ENCODE data around the gene TTC19. TPM values are rescaled to one million over a fixed set of nuclear protein-coding genes. Genes with fewer than 3 reads are reported as not detected.

Gene TTC19
- polyA plus RNA-seq, 2 donors, result 10.3 to 13.9 TPM

GRCh38 chr17:15998031-15998562 is 1.5 kb upstream of the TTC19 start:
- no peak overlapping the region for H3K4me3 ChIP-seq (ENCODE audit: low read depth in 1 of 2, low read length in 2 of 2)
- no peaks in the 10 kb centered on the region for H3K9me3 ChIP-seq (ENCODE audit: control insufficient read depth in 2 of 2, insufficient read depth in 1 of 2, low read depth in 1 of 2, low read length in 1 of 2)
- H3K27ac ChIP-seq (ENCODE audit: low read depth in 2 of 2, low read length in 1 of 2), result no peak overlapping the region
- H3K36me3 ChIP-seq (ENCODE audit: control insufficient read depth in 2 of 2, insufficient read depth in 2 of 2, low read length in 1 of 2), result no peaks in the 10 kb centered on the region
- H3K4me1 ChIP-seq (ENCODE audit: control insufficient read depth in 2 of 2, insufficient read depth in 2 of 2, low read length in 1 of 2), result no peaks in the 10 kb centered on the region
- WGBS, 2 donors, result 66 to 74% methylated on average over 4 of the region's 4 CpGs
- H3K27me3 ChIP-seq (ENCODE audit: control insufficient read depth in 1 of 2, insufficient read depth in 2 of 2, low read length in 2 of 2), result no peaks in the 10 kb centered on the region

GRCh38 chr17:15999974-16000827 is 577 bp downstream of the TTC19 start:
- WGBS, 2 donors, result 1% methylated on average over 44 to 64 of the region's 64 CpGs
- Histone ChIP-seq H3K36me3 (ENCODE audit: control insufficient read depth in 2 of 2, insufficient read depth in 2 of 2, low read length in 1 of 2) (peaks cover 5% of the 10 kb centered on the region in 2 donors), H3K27me3 (ENCODE audit: control insufficient read depth in 1 of 2, insufficient read depth in 2 of 2, low read length in 2 of 2) (no peaks in the 10 kb centered on the region), H3K4me1 (ENCODE audit: control insufficient read depth in 2 of 2, insufficient read depth in 2 of 2, low read length in 1 of 2) (no peaks in the 10 kb centered on the region), H3K4me3 (ENCODE audit: low read depth in 1 of 2, low read length in 2 of 2) (peak overlapping the region; percentile 53 to 87), H3K27ac (ENCODE audit: low read depth in 2 of 2, low read length in 1 of 2) (peak overlapping the region; percentile 97 to 98), H3K9me3 (ENCODE audit: control insufficient read depth in 2 of 2, insufficient read depth in 1 of 2, low read depth in 1 of 2, low read length in 1 of 2) (no peaks in the 10 kb centered on the region)

- H3K36me3 ChIP-seq (ENCODE audit: control insufficient read depth in 2 of 2, insufficient read depth in 2 of 2, low read length in 1 of 2), result peaks cover 5 to 9% of the 10 kb centered on the region in 2 donors
- H3K4me1 ChIP-seq (ENCODE audit: control insufficient read depth in 2 of 2, insufficient read depth in 2 of 2, low read length in 1 of 2), result no peaks in the 10 kb centered on the region
Measured at GRCh38 chr17:16001226-16001897, 1.7 kb downstream of the TTC19 start.

GRCh38 chr17:16002708-16003260 is 3.2 kb downstream of the TTC19 start:
- Histone ChIP-seq H3K36me3 (ENCODE audit: control insufficient read depth in 2 of 2, insufficient read depth in 2 of 2, low read length in 1 of 2) (peaks cover 5 to 9% of the 10 kb centered on the region in 2 donors), H3K4me1 (ENCODE audit: control insufficient read depth in 2 of 2, insufficient read depth in 2 of 2, low read length in 1 of 2) (no peaks in the 10 kb centered on the region), H3K27ac (ENCODE audit: low read depth in 2 of 2, low read length in 1 of 2) (no peak overlapping the region), H3K27me3 (ENCODE audit: control insufficient read depth in 1 of 2, insufficient read depth in 2 of 2, low read length in 2 of 2) (no peaks in the 10 kb centered on the region), H3K4me3 (ENCODE audit: low read depth in 1 of 2, low read length in 2 of 2) (no peak overlapping the region), H3K9me3 (ENCODE audit: control insufficient read depth in 2 of 2, insufficient read depth in 1 of 2, low read depth in 1 of 2, low read length in 1 of 2) (no peaks in the 10 kb centered on the region)
- 91 to 92% methylated on average over 2 of the region's 2 CpGs for WGBS, 2 donors

More at GRCh38 chr17:16001226-16001897, 1.7 kb downstream of the TTC19 start:
- Histone ChIP-seq H3K9me3 (ENCODE audit: control insufficient read depth in 2 of 2, insufficient read depth in 1 of 2, low read depth in 1 of 2, low read length in 1 of 2) (no peaks in the 10 kb centered on the region), H3K27me3 (ENCODE audit: control insufficient read depth in 1 of 2, insufficient read depth in 2 of 2, low read length in 2 of 2) (no peaks in the 10 kb centered on the region), H3K27ac (ENCODE audit: low read depth in 2 of 2, low read length in 1 of 2) (no peak overlapping the region), H3K4me3 (ENCODE audit: low read depth in 1 of 2, low read length in 2 of 2) (no peak overlapping the region)

- peaks cover 8 to 9% of the 10 kb centered on the region in 2 donors for H3K36me3 ChIP-seq (ENCODE audit: control insufficient read depth in 2 of 2, insufficient read depth in 2 of 2, low read length in 1 of 2)
- no peak overlapping the region for H3K27ac ChIP-seq (ENCODE audit: low read depth in 2 of 2, low read length in 1 of 2)
- H3K4me1 ChIP-seq (ENCODE audit: control insufficient read depth in 2 of 2, insufficient read depth in 2 of 2, low read length in 1 of 2), result no peaks in the 10 kb centered on the region
- WGBS, 2 donors, result 66 to 76% methylated on average over 1 of the region's 1 CpG
- no peak overlapping the region for H3K4me3 ChIP-seq (ENCODE audit: low read depth in 1 of 2, low read length in 2 of 2)
- no peaks in the 10 kb centered on the region for H3K27me3 ChIP-seq (ENCODE audit: control insufficient read depth in 1 of 2, insufficient read depth in 2 of 2, low read length in 2 of 2)
- no peaks in the 10 kb centered on the region for H3K9me3 ChIP-seq (ENCODE audit: control insufficient read depth in 2 of 2, insufficient read depth in 1 of 2, low read depth in 1 of 2, low read length in 1 of 2)
Measured at GRCh38 chr17:16003841-16004240, 4.2 kb downstream of the TTC19 start.

GRCh38 chr17:16005636-16006035 is 6.0 kb downstream of the TTC19 start:
- WGBS, 2 donors, result 95 to 97% methylated on average over 1 of the region's 1 CpG

GRCh38 chr17:16007439-16007838 is 7.8 kb downstream of the TTC19 start:
- H3K4me3 ChIP-seq (ENCODE audit: low read depth in 1 of 2, low read length in 2 of 2), result no peak overlapping the region
- peaks cover 8 to 9% of the 10 kb centered on the region in 2 donors for H3K36me3 ChIP-seq (ENCODE audit: control insufficient read depth in 2 of 2, insufficient read depth in 2 of 2, low read length in 1 of 2)
- whole genome bisulfite sequencing, 2 donors, result 88 to 93% methylated on average over 3 of the region's 3 CpGs
- no peaks in the 10 kb centered on the region for H3K4me1 ChIP-seq (ENCODE audit: control insufficient read depth in 2 of 2, insufficient read depth in 2 of 2, low read length in 1 of 2)
- H3K9me3 ChIP-seq (ENCODE audit: control insufficient read depth in 2 of 2, insufficient read depth in 1 of 2, low read depth in 1 of 2, low read length in 1 of 2), result no peaks in the 10 kb centered on the region
- H3K27ac ChIP-seq (ENCODE audit: low read depth in 2 of 2, low read length in 1 of 2), result no peak overlapping the region
- no peaks in the 10 kb centered on the region for H3K27me3 ChIP-seq (ENCODE audit: control insufficient read depth in 1 of 2, insufficient read depth in 2 of 2, low read length in 2 of 2)

More at GRCh38 chr17:16005636-16006035, 6.0 kb downstream of the TTC19 start:
- H3K27ac ChIP-seq (ENCODE audit: low read depth in 2 of 2, low read length in 1 of 2), result no peak overlapping the region
- H3K36me3 ChIP-seq (ENCODE audit: control insufficient read depth in 2 of 2, insufficient read depth in 2 of 2, low read length in 1 of 2), result peaks cover 8 to 9% of the 10 kb centered on the region in 2 donors
- H3K4me3 ChIP-seq (ENCODE audit: low read depth in 1 of 2, low read length in 2 of 2), result no peak overlapping the region
- no peaks in the 10 kb centered on the region for H3K27me3 ChIP-seq (ENCODE audit: control insufficient read depth in 1 of 2, insufficient read depth in 2 of 2, low read length in 2 of 2)
- no peaks in the 10 kb centered on the region for H3K4me1 ChIP-seq (ENCODE audit: control insufficient read depth in 2 of 2, insufficient read depth in 2 of 2, low read length in 1 of 2)
- no peaks in the 10 kb centered on the region for H3K9me3 ChIP-seq (ENCODE audit: control insufficient read depth in 2 of 2, insufficient read depth in 1 of 2, low read depth in 1 of 2, low read length in 1 of 2)

GRCh38 chr17:16013943-16014407 is 14.4 kb downstream of the TTC19 start:
- no peaks in the 10 kb centered on the region for H3K27me3 ChIP-seq (ENCODE audit: control insufficient read depth in 1 of 2, insufficient read depth in 2 of 2, low read length in 2 of 2)
- H3K27ac ChIP-seq (ENCODE audit: low read depth in 2 of 2, low read length in 1 of 2), result no peak overlapping the region
- H3K4me3 ChIP-seq (ENCODE audit: low read depth in 1 of 2, low read length in 2 of 2), result no peak overlapping the region
- H3K9me3 ChIP-seq (ENCODE audit: control insufficient read depth in 2 of 2, insufficient read depth in 1 of 2, low read depth in 1 of 2, low read length in 1 of 2), result no peaks in the 10 kb centered on the region
- H3K4me1 ChIP-seq (ENCODE audit: control insufficient read depth in 2 of 2, insufficient read depth in 2 of 2, low read length in 1 of 2), result no peaks in the 10 kb centered on the region
- 36 to 37% methylated on average over 3 of the region's 3 CpGs for WGBS, 2 donors
- no peaks in the 10 kb centered on the region for H3K36me3 ChIP-seq (ENCODE audit: control insufficient read depth in 2 of 2, insufficient read depth in 2 of 2, low read length in 1 of 2)

GRCh38 chr17:16019347-16019746 is 19.7 kb downstream of the TTC19 start:
- H3K36me3 ChIP-seq (ENCODE audit: control insufficient read depth in 2 of 2, insufficient read depth in 2 of 2, low read length in 1 of 2), result peaks cover 0 to 5% of the 10 kb centered on the region in 2 donors

More at GRCh38 chr17:16019347-16019746, 19.7 kb downstream of the TTC19 start:
- no peaks in the 10 kb centered on the region for H3K4me1 ChIP-seq (ENCODE audit: control insufficient read depth in 2 of 2, insufficient read depth in 2 of 2, low read length in 1 of 2)
- H3K4me3 ChIP-seq (ENCODE audit: low read depth in 1 of 2, low read length in 2 of 2), result no peak overlapping the region
- H3K9me3 ChIP-seq (ENCODE audit: control insufficient read depth in 2 of 2, insufficient read depth in 1 of 2, low read depth in 1 of 2, low read length in 1 of 2), result no peaks in the 10 kb centered on the region
- H3K27me3 ChIP-seq (ENCODE audit: control insufficient read depth in 1 of 2, insufficient read depth in 2 of 2, low read length in 2 of 2), result no peaks in the 10 kb centered on the region
- H3K27ac ChIP-seq (ENCODE audit: low read depth in 2 of 2, low read length in 1 of 2), result no peak overlapping the region
- 66 to 76% methylated on average over 1 of the region's 1 CpG for WGBS, 2 donors
